ENCODE data around the gene PADI3.

The PADI3 gene

DNA sequence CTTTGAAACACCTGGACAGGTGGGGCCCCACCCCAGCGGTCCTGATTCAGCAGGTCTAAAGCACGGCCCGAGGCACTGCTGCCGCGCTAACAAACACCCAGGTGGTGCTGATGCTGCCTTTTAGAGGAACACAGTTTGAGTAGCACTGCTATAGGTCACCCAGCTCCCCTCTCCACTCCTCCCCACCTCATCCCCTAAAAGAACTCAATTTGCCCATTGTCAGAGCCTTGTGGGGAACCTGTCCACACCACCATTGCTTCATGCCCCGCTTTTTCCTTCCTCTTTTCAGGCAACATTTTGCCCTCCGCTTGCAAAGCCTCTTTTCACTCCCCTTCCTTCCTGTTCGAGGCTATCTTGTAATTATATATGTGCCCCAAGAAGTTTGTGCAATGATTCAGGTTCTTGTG lies 32.9 kb downstream of the PADI3 start:
- no peaks in the 10 kb centered on the region; the same call in none of the 2 replicates for H3K27me3 ChIP-seq (replicated peaks; ENCODE audit: control insufficient read depth, insufficient read depth, low read length)
- TF ChIP-seq CTCF (IDR thresholded peaks at IDR 0.05; ENCODE audit: insufficient read depth, low read length, poor library complexity, severe bottlenecking) = no peak
- no peak for DNase-seq (ENCODE audit: extremely low read depth, insufficient read length)

GRCh38 chr1:17282836-17283235 lies 33.9 kb downstream of the PADI3 start:
- Histone ChIP-seq H3K4me3 (replicated peaks; ENCODE audit: low read depth, low read length) (no peak overlapping the region), H3K36me3 (ENCODE audit: control insufficient read depth, insufficient read depth, low read length) (no peaks in the 10 kb centered on the region), H3K27me3 (replicated peaks; ENCODE audit: control insufficient read depth, insufficient read depth, low read length) (no peaks in the 10 kb centered on the region; the same call in none of the 2 replicates)
- DNase-seq (ENCODE audit: extremely low read depth, insufficient read length) = no peak
- TF ChIP-seq CTCF (IDR thresholded peaks at IDR 0.05; ENCODE audit: insufficient read depth, low read length, poor library complexity, severe bottlenecking) = no peak

More for the DNA sequence above, 32.9 kb downstream of the PADI3 start:
- no peak overlapping the region for H3K4me3 ChIP-seq (replicated peaks; ENCODE audit: low read depth, low read length)
- no peaks in the 10 kb centered on the region for H3K36me3 ChIP-seq (ENCODE audit: control insufficient read depth, insufficient read depth, low read length)

DNA sequence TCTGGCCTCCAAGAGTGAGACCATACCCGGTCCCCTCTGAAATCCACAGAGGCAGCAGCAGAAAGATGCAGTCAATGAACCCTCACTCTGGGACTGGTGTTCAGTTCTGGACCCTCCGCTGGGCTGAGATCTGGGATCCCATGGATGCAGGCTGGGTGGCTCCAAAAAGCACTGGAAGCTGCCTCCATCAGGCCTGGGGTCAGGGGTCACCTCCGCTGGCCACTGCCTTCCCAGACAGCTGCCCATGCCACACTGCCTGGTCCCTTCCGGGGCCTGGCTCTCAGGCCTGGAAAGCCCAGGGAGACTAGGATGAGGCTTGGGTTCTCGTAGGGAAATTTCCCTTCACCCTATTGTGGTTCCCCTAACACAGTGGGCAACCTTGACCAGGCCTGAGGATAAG lies 37.7 kb downstream of the PADI3 start:
- no peak for DNase-seq (ENCODE audit: extremely low read depth, insufficient read length)
- no peak for TF ChIP-seq CTCF (IDR thresholded peaks at IDR 0.05; ENCODE audit: insufficient read depth, low read length, poor library complexity, severe bottlenecking)
- Histone ChIP-seq H3K36me3 (ENCODE audit: control insufficient read depth, insufficient read depth, low read length) (no peaks in the 10 kb centered on the region), H3K27me3 (replicated peaks; ENCODE audit: control insufficient read depth, insufficient read depth, low read length) (no peaks in the 10 kb centered on the region; the same call in none of the 2 replicates), H3K4me3 (replicated peaks; ENCODE audit: low read depth, low read length) (no peak overlapping the region)

GRCh38 chr1:17287130-17287776 lies 38.4 kb downstream of the PADI3 start:
- no peak for DNase-seq (ENCODE audit: extremely low read depth, insufficient read length)
- no peak for TF ChIP-seq CTCF (IDR thresholded peaks at IDR 0.05; ENCODE audit: insufficient read depth, low read length, poor library complexity, severe bottlenecking)

DNA sequence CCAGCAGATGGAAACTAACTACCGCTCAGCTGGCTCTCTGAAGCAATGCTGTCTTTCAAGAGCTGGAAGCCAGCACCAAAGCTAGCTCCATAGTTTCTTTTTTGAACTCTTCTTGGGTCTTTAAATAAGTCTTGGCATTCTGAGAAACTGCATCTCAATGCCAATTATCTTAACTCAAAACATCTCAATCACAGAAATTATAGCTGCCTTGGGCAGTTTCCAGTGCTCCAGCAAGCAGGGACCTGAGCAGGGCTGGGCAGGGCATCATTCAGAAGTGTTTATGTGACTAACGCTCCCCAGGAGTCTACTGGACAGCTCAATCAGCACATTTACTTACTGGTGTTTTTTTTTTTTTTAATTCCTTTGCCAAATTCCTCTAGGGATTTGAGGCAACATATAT lies 40.8 kb downstream of the PADI3 start:
- DNase-seq (ENCODE audit: extremely low read depth, insufficient read length) = no peak
- Histone ChIP-seq H3K4me3 (replicated peaks; ENCODE audit: low read depth, low read length) (no peak overlapping the region), H3K36me3 (ENCODE audit: control insufficient read depth, insufficient read depth, low read length) (no peaks in the 10 kb centered on the region), H3K27me3 (replicated peaks; ENCODE audit: control insufficient read depth, insufficient read depth, low read length) (no peaks in the 10 kb centered on the region; the same call in 1 of the 2 replicates)
- no peak for TF ChIP-seq CTCF (IDR thresholded peaks at IDR 0.05; ENCODE audit: insufficient read depth, low read length, poor library complexity, severe bottlenecking)

More at GRCh38 chr1:17287130-17287776, 38.4 kb downstream of the PADI3 start:
- H3K27me3 ChIP-seq (replicated peaks; ENCODE audit: control insufficient read depth, insufficient read depth, low read length) = no peaks in the 10 kb centered on the region; the same call in none of the 2 replicates
- no peak overlapping the region for H3K4me3 ChIP-seq (replicated peaks; ENCODE audit: low read depth, low read length)
- H3K36me3 ChIP-seq (ENCODE audit: control insufficient read depth, insufficient read depth, low read length) = no peaks in the 10 kb centered on the region
